Activated naive CD4-positive, alpha-beta T cell treated with anti-CD3 and anti-CD28 coated beads, Interleukin-2, amount 50 U/mL, for 24 hours (primary cell): ENCODE data around the gene CHN2.
"Not testable (repeated sequence)": the region's sequence is repeated elsewhere in the genome, so short reads cannot be mapped to it uniquely, and the experiment has no call there.

ENCODE experiments used
- H3K27ac Mint-ChIP-seq: one replicate; pipeline ENCODE4 v1.8.0; 2021; ENCODE audit warnings: mild to moderate bottlenecking, mixed read lengths
- H3K27me3 Mint-ChIP-seq: one replicate; pipeline ENCODE4 v1.8.0; 2021; ENCODE audit warnings: mixed read lengths
- H3K36me3 Mint-ChIP-seq: one replicate; pipeline ENCODE4 v1.8.0; 2021; ENCODE audit warnings: mixed read lengths
- H3K4me1 Mint-ChIP-seq: one replicate; pipeline ENCODE4 v1.8.0; 2021; ENCODE audit warnings: mixed read lengths
- H3K4me3 Mint-ChIP-seq: one replicate; pipeline ENCODE4 v1.8.0; 2021; ENCODE audit warnings: mild to moderate bottlenecking, mixed read lengths
- H3K9me3 Mint-ChIP-seq: one replicate; pipeline ENCODE4 v1.8.0; 2021; ENCODE audit warnings: mixed read lengths

The CHN2 gene

DNA sequence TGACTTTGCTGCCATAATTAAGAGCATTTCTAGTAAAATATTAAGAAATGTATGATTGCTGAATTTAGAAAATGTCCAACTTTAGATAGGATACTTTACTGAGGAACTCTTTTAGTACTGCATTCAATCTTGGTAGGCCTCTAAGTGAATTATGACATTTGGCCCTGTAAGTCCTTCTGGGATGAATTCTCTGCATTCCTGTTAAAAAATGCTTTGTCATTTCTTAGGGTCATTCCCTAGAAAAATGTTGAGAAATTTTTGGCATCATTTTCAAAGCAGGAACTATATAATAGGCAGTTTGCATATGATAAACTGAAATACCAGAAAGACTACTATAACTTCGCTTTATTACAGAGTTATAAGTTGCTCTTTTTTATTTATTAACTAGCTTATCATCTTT is 299.8 kb downstream of the CHN2 start:
- H3K27me3 Mint-ChIP-seq, result peaks cover 3% of the 10 kb centered on the region
- H3K36me3 Mint-ChIP-seq, result no peaks in the 10 kb centered on the region
- no peaks in the 10 kb centered on the region for H3K4me1 Mint-ChIP-seq
- no peaks in the 10 kb centered on the region for H3K9me3 Mint-ChIP-seq
- H3K27ac Mint-ChIP-seq, result no peak overlapping the region
- H3K4me3 Mint-ChIP-seq, result no peak overlapping the region

GRCh38 chr7:29495653-29496052 is 301.1 kb downstream of the CHN2 start:
- no peak overlapping the region for H3K27ac Mint-ChIP-seq
- H3K4me3 Mint-ChIP-seq, result no peak overlapping the region
- H3K36me3 Mint-ChIP-seq, result no peaks in the 10 kb centered on the region
- no peaks in the 10 kb centered on the region for H3K9me3 Mint-ChIP-seq
- no peaks in the 10 kb centered on the region for H3K4me1 Mint-ChIP-seq
- H3K27me3 Mint-ChIP-seq, result peaks cover 3% of the 10 kb centered on the region

DNA sequence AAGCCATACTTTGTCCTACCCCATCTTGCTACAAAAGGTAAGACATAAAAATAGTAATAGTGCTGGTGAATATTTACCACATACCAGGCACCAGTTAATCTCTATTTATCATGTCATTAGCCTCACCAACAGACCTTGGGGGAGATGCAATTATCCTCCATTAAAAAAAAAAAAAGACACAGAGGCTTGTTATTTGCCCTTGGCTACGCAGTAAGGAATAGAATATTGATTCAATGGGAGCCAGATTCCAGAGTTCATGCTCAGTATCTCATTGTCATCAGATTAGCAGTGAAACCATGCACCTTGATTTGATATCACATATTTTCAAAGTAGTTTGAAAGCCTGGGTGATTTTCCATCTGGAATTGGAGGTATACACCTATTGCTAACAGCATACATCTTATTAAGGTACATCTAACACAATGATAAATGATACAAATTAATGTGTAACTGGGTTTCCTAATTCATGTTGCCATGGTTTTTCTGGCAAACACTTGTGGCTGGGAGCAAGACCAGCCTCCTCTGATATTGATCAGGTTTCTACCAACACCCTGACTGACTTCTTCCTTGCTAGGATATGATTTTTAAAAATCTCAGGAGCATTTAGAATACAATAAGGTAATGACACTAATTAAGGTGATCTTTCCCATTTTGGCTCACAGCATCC is 301.9 kb downstream of the CHN2 start:
- Mint-ChIP-seq H3K4me3 (no peak overlapping the region), H3K27me3 (peaks cover 3% of the 10 kb centered on the region), H3K27ac (no peak overlapping the region), H3K4me1 (no peaks in the 10 kb centered on the region), H3K36me3 (no peaks in the 10 kb centered on the region), H3K9me3 (no peaks in the 10 kb centered on the region)

DNA sequence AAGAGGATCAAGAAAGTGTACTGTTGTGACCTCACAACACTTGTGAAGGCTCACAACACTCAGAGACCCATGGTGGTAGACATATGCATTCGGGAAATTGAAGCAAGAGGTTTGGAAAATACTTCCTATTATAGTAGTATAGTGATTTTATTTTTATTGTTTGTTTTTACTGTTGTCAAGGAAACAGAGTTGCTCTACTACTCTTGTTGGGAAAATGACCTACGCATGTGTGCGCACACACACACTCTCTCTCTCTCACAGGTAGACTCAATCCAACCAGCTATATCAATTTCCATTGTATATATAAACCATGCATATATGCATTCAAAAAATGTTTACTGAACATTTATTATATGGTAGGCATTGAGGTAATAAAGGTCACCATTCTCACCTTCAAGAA is 305.4 kb downstream of the CHN2 start:
- H3K27me3 Mint-ChIP-seq, result peaks cover 3% of the 10 kb centered on the region
- H3K36me3 Mint-ChIP-seq, result no peaks in the 10 kb centered on the region
- no peaks in the 10 kb centered on the region for H3K4me1 Mint-ChIP-seq
- H3K4me3 Mint-ChIP-seq, result no peak overlapping the region
- H3K27ac Mint-ChIP-seq, result no peak overlapping the region
- no peaks in the 10 kb centered on the region for H3K9me3 Mint-ChIP-seq

DNA sequence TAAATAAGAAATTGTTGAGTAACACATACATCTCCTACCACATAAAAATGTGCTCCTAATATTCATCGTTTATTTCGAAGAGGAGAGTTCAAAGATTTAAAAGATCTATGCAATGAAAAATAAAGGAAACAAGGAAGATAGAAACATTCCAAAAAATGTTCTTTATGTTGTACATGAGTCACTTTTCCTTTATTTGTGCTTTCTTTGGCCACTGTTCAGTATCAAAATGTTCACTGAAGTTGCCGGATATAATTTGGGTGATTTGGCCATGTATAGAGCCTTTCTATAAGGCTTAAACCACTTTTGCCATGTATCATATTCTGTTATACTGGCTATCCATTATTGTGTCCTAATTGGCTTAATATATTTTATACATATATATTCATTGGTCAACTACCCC is 306.1 kb downstream of the CHN2 start:
- Mint-ChIP-seq H3K27ac (no peak overlapping the region), H3K36me3 (no peaks in the 10 kb centered on the region), H3K27me3 (peaks cover 3% of the 10 kb centered on the region), H3K4me1 (no peaks in the 10 kb centered on the region), H3K4me3 (no peak overlapping the region), H3K9me3 (no peaks in the 10 kb centered on the region)

- H3K27me3 Mint-ChIP-seq, result peaks cover 2% of the 10 kb centered on the region
- no peaks in the 10 kb centered on the region for H3K36me3 Mint-ChIP-seq
- H3K4me1 Mint-ChIP-seq, result no peaks in the 10 kb centered on the region
- no peaks in the 10 kb centered on the region for H3K9me3 Mint-ChIP-seq
- no peak overlapping the region for H3K4me3 Mint-ChIP-seq
- no peak overlapping the region for H3K27ac Mint-ChIP-seq
These were observed 307.6 kb downstream of the CHN2 start for GRCh38 chr7:29502133-29502532.

DNA sequence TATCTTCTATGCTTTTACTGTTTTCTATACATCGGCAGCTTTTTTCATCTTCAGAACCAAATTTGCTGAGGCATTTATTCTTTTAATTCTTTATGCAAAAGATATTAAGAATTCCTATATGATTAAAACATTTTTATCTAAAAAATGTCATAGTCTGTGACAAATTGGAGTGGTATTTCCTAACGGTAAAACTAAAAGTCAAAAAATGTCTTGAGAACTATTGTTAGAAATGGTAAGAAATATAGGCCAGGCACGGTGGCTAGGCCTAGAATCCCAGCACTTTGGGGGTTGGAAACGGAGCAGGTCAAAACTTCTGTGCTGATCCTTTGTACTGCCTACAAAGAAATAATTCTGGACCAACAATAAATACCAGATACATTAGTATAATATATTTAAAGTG is 311.4 kb downstream of the CHN2 start:
- H3K27me3 Mint-ChIP-seq, result no peaks in the 10 kb centered on the region
- no peaks in the 10 kb centered on the region for H3K4me1 Mint-ChIP-seq
- no peaks in the 10 kb centered on the region for H3K9me3 Mint-ChIP-seq
- H3K27ac Mint-ChIP-seq, result no peak overlapping the region
- H3K4me3 Mint-ChIP-seq, result no peak overlapping the region
- H3K36me3 Mint-ChIP-seq, result no peaks in the 10 kb centered on the region

DNA sequence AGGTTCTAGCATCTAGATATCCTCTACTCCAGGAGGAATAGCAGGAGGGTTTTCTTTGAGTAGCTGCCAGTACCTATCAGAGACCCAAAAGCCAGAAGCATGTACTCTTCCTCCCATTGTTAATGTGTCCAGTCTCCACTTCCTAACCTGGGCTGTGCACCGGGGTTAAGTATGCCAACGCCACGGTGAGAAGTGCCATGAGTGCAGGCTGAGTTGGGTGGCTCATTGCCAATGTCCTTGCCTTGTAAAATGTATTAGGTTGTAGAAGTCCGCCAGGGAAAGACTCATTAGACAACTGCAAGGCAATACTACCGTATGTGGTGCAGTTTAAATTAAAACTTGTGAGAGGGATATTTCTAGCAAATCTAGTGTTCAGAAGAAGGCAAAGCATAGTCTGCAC is 314.0 kb downstream of the CHN2 start:
- no peak overlapping the region for H3K4me3 Mint-ChIP-seq
- H3K27me3 Mint-ChIP-seq, result no peaks in the 10 kb centered on the region
- H3K4me1 Mint-ChIP-seq, result no peaks in the 10 kb centered on the region
- no peaks in the 10 kb centered on the region for H3K36me3 Mint-ChIP-seq
- no peaks in the 10 kb centered on the region for H3K9me3 Mint-ChIP-seq
- H3K27ac Mint-ChIP-seq, result no peak overlapping the region

GRCh38 chr7:29510028-29510427 is 315.5 kb downstream of the CHN2 start:
- Mint-ChIP-seq H3K36me3 (no peaks in the 10 kb centered on the region), H3K27me3 (no peaks in the 10 kb centered on the region), H3K27ac (no peak overlapping the region), H3K4me3 (no peak overlapping the region), H3K9me3 (no peaks in the 10 kb centered on the region), H3K4me1 (no peaks in the 10 kb centered on the region)

DNA sequence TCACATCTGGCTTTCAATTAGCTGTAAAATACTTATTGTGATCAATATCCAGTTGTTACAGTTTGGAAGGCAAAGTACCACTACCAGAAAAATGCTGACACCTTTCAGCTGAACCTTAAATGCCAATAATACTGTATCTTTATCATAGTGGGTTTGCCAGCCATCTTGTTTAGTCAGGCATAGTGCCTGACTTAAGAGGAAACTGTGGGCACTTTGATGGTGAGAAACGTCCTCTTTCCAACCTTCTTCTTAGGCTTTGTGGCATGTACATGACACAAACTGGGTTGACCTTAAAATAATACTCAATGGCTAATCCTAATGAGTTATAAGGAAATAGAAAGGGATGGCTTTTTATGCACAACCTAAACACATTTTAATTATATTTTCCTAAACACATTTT is 316.8 kb downstream of the CHN2 start:
- Mint-ChIP-seq H3K9me3 (no peaks in the 10 kb centered on the region), H3K4me1 (no peaks in the 10 kb centered on the region), H3K27me3 (no peaks in the 10 kb centered on the region), H3K4me3 (no peak overlapping the region), H3K27ac (no peak overlapping the region), H3K36me3 (no peaks in the 10 kb centered on the region)

DNA sequence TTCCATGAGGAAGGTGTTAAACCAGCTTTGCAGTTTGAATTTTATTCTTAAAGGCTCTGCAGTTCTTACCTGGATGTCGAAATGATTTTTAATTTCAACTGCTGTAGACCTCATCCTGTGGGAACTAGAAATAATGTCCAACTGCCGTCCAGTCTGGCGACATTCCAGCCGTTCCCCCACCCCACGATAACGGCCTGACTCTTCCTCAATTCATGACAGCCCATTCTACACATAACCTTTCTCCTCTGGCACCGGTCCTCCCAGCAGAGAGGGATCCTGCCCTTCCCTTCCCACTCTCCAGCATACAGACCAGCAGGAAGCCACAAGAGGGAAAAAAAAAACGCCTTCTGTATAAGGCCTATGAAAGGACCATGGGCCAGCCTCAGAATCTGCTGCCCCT is 317.3 kb downstream of the CHN2 start:
- Mint-ChIP-seq H3K4me1 (no peaks in the 10 kb centered on the region), H3K27me3 (no peaks in the 10 kb centered on the region), H3K27ac (no peak overlapping the region), H3K4me3 (no peak overlapping the region), H3K9me3 (no peaks in the 10 kb centered on the region), H3K36me3 (no peaks in the 10 kb centered on the region)

GRCh38 chr7:29516491-29516890 is 321.9 kb downstream of the CHN2 start:
- peaks cover 6% of the 10 kb centered on the region for H3K27me3 Mint-ChIP-seq
- H3K9me3 Mint-ChIP-seq, result peaks cover 5% of the 10 kb centered on the region
- H3K4me1 Mint-ChIP-seq, result no peaks in the 10 kb centered on the region
- no peak overlapping the region for H3K27ac Mint-ChIP-seq
- H3K4me3 Mint-ChIP-seq, result no peak overlapping the region
- no peaks in the 10 kb centered on the region for H3K36me3 Mint-ChIP-seq

DNA sequence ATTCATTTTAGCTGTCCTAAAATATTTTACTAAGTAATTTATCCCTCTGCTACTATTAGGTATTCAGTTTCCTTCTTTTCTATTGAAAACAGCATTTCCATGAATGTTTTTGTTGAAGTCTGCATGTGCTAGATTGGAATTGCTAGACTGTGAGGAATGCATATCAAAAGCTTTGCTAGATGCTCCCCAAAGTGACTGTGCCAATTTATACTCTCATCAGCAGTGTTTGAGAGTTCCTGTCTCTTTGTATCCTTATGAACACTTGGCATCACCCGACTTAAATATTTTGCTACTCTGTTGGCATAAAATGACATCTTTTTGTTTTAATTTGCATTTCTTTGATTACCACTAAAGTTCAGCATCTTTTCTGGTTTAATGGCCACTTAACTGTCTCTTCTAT is 324.0 kb downstream of the CHN2 start:
- Mint-ChIP-seq H3K4me3 (no peak overlapping the region), H3K9me3 (peaks cover 5% of the 10 kb centered on the region), H3K36me3 (no peaks in the 10 kb centered on the region), H3K27me3 (peaks cover 8% of the 10 kb centered on the region), H3K4me1 (no peaks in the 10 kb centered on the region), H3K27ac (no peak overlapping the region)

- Mint-ChIP-seq H3K4me3 (no peak overlapping the region), H3K36me3 (no peaks in the 10 kb centered on the region), H3K27ac (no peak overlapping the region), H3K27me3 (peaks cover 8% of the 10 kb centered on the region), H3K9me3 (peaks cover 9% of the 10 kb centered on the region), H3K4me1 (no peaks in the 10 kb centered on the region)
These were observed 329.2 kb downstream of the CHN2 start for GRCh38 chr7:29523728-29524127.

GRCh38 chr7:29527505-29528108 is 333.0 kb downstream of the CHN2 start:
- H3K9me3 Mint-ChIP-seq, result peaks cover 16% of the 10 kb centered on the region
- H3K4me1 Mint-ChIP-seq, result no peaks in the 10 kb centered on the region
- no peaks in the 10 kb centered on the region for H3K27me3 Mint-ChIP-seq
- no peak overlapping the region for H3K4me3 Mint-ChIP-seq
- no peak overlapping the region for H3K27ac Mint-ChIP-seq
- no peaks in the 10 kb centered on the region for H3K36me3 Mint-ChIP-seq

DNA sequence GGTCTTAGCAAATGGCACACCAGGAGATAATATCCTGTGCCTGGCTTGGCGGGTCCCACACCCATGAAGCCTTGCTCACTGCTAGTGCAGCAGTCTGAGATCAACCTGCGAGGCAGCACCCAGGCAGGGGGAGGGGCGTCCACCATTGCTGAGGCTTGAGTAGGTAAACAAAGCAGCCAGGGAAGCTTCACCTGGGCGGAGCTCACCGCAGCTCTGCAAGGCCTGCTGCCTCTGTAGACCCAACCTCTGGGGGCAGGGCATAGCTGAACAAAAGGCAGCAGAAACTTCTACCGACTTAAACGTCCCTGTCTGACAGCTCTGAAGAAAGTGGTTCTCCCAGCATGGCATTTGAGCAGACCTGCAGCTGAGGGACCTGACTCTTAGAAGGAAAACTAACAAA is 334.0 kb downstream of the CHN2 start:
- H3K4me3 Mint-ChIP-seq, H3K4me1 Mint-ChIP-seq, H3K36me3 Mint-ChIP-seq, H3K27ac Mint-ChIP-seq, H3K27me3 Mint-ChIP-seq: not testable (repeated sequence)
- H3K9me3 Mint-ChIP-seq, result peaks cover 16% of the 10 kb centered on the region
